UCSD-AML1 (cell line): ENCODE results near the gene DMAC2L.
A peak's percentile ranks its signal among the peaks of the same experiment; 100 is the strongest.

Source experiments
- DNase-seq: peaks from one replicate; lab custom pipeline; 2025; ENCODE audit not compliant: unreplicated experiment; lab: John Stamatoyannopoulos, UW

The DMAC2L gene

DNA sequence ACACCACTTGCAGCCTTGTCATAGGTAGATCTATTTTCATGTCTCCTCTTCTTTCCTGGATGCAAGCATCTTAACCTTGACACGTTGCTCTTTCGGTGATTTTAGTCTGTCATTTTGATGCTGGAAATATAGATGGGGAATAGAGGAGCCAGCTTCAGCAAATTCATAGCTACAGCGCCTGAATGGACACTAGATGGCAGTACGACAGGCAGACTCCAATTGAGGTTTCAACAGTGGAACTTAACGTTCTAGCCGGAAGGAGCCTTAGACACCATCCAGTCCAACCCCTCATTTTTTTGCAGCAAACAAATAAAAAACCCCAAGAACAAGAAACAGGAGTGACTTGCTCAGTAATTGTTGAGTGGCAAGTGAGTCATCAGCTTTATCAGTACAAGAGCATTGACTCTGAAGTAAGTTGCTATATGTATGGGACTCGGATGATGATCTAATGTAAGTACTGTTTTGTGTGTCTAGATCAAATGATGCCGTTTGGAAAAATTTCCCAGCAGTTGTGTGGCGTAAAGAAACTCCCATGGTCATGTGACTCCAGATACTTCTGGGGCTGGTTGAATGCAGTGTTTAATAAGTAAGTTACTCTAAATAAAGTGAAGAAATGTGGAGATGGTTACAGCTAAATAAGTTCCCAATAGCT lies 9.0 kb downstream of the DMAC2L start:
- peak; percentile 28 for DNase-seq

DNA sequence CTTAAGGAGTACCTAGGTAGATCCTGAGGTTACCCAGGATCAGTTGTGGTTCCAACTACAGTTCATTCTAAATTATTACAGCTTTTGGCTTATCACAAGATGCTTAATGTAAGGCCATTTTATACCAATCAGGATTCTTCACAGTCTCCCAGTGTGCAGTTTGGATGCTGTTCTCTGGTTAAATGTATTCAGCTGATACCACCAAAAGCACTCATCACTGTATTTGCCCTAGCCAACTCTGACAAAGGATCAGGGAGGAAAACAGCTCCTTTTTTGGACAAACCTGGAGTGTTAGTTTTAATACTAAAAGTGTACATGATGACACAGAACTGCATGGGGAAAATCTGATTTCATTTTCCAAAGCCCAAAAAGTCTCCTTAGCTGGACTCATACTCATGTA lies 19.5 kb downstream of the DMAC2L start:
- DNase-seq, result no peak

DNA sequence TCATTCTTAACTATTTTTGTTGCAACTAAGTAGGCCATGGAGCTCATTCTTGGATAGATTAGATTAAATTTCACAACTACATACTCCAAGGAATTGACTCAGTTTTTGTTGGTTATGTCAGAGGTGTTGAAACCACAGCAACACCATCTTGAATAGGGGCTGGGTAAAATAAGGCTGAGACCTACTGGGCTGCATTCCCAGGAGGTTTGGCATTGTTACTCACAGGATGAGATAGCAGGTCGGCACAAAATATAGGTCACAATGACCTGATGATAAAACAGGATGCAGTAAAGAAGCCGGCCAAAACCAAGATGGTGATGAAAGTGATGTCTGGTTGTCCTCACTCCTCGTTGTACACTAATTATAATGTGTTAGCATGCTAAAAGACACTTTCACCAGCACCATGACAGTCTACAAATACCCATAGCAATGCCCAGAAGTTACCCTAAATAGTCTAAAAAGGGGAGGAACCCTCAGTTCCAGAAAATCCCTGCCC lies 20.9 kb downstream of the DMAC2L start:
- no peak for DNase-seq

DNA sequence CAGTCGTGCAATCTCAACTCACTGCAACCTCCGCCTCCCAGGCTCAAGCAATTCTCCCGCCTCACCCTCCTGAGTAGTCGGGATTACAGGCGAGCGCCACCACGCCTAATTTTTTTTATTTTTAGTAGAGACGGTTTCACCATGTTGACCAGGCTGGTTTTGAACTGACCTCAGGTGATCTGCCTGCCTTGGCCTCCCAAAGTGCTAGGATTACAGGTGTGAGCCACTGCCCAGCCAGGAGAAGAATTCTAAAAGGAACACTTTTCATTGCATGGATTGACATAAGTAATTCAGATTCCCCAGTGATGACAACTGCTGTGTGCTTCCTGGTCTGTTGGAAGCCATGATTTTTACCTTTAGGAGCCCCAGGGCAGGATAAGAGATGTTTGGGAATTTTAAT lies 22.1 kb downstream of the DMAC2L start:
- no peak for DNase-seq

DNA sequence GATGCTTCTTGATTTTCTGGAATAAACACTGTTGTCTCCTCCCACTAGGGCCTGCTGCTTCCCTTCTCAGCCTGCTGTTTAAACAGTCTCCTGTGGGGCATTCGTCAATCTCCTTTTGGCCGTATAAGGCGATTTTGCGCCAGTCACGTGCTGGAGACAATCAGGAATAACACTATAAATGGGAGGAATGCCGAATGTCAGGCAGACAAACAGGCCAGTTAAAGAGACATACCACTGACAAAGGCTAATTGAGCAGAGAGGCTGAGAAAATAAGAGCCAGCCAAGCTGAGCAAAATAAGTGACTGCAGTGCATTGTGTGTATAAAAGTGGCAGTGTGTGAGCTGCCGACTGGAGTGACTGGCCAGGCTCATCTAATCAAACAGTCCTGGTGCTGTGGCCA lies 23.3 kb downstream of the DMAC2L start:
- no peak for DNase-seq

DNA sequence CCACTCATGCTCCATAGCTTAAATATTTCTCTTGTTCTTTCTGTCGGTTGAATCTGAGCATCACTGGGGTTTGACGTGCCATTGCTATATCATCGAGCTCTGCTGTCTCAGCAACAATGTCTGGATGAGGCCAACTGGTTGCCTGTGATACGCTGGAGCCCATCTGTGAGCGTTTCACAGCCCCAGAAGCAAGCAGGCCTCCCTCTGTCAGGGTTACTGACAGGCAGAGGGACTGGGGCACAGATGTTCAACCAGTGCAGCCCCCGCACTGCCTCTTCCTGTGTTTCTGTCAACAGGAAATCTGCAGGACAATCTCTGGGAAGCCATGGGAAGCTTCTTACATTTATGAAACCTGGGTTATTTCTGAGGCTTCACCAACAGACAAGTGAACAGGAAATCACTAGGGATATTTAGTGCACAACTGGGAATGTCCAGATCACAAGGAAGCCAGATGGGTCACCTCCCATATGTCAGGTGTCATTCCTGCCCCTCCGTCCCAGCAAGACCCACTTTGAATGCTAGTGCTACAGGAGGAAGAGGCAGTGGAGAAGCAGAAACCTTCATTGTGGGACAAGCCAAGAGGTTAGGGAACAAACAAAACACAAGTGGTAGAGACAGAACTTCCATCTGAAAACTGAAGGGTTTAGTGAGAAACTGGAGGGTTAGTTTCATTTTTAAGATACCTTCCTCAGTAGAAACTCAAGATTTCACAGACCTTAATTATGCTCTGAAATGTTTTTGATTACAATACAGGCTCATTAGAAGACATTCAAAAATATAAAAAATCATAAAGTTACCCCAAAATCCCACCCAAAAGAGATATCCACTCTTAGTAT lies 24.1 kb downstream of the DMAC2L start:
- DNase-seq, result peak; percentile 79

DNA sequence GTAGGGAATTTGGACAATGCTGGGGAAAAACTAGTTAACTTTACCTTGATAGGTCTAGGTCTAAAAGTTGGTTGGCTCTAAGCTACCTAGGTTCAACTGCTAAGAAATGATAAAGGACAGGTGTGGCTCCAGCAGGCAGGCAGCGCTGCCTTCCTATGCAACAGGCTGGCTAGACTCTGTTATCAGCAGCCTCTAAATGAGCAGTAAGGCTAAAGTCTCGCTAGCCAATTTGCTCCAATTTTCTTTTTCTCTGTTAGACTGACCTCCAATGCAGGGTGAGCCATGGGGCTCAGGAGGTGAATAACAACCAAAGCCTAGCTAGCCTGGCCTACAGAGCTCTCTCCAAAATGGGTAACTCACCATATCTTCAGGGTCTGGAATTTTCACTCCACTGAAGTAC lies 26.5 kb downstream of the DMAC2L start:
- DNase-seq, result no peak

DNA sequence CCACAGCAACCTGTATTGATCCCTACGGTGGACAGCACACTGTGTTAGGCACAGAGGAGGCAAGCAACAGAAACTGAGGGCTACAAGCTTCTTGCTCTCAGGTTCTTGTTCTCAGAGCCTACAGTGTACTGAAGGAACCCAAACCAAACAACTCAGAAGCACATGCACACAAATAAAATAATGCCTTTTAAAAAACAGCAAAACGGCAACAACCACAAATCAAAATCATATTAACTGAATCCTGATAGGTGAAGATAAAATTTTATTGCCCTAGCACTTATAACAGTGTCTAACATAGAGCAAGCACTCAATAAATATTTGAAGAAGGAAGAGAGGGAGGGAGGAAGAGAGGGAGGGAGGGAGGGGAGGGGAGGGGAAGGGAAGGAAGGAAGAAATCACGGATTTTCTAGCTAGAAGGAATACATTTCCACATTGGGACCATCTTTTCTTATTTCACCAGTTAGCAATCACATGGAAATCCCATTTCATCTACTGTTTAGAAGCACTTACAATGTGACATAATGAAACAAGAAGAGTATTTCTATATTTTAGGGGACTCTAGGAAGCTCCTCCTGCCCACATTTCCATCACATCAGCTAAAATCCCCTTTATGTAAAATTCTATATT lies 27.2 kb downstream of the DMAC2L start:
- no peak for DNase-seq

DNA sequence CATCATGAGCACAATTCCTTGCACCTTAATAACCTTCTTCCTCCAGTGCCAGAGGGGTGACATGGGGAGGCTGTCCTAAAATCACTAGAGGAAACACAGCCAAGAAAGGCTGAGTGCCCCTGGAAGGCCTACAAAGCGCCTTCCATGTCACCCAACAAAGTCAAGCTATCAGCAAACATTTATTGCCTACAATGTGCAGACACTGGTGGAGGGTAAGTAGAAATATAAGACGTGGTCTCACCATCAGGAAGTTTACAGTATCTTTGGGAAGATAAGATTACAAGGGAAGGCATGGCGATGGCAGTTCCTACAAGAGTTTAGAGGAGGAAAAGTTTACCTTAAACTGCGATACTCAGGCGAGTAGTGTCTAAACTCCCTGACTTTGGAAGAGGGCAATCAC lies 27.9 kb downstream of the DMAC2L start:
- no peak for DNase-seq

DNA sequence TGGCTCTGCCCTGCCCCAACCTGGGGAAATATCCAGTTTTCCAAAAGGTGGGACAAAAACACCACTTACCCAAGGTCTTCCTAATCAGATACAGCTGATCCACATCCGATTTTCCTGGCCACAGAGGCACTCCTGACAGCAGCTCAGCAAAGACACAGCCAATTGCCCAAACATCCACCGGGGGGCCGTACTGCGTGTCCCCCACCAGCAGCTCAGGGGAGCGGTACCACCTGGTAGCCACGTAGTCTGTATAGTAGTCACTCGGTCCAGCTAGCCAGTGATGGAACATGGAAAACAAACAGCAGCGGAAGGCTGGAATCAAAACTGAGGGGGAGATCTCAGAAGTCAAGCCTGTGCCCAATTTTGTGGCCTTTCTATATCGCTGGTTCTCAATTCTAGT lies 28.8 kb downstream of the DMAC2L start:
- DNase-seq, result no peak

DNA sequence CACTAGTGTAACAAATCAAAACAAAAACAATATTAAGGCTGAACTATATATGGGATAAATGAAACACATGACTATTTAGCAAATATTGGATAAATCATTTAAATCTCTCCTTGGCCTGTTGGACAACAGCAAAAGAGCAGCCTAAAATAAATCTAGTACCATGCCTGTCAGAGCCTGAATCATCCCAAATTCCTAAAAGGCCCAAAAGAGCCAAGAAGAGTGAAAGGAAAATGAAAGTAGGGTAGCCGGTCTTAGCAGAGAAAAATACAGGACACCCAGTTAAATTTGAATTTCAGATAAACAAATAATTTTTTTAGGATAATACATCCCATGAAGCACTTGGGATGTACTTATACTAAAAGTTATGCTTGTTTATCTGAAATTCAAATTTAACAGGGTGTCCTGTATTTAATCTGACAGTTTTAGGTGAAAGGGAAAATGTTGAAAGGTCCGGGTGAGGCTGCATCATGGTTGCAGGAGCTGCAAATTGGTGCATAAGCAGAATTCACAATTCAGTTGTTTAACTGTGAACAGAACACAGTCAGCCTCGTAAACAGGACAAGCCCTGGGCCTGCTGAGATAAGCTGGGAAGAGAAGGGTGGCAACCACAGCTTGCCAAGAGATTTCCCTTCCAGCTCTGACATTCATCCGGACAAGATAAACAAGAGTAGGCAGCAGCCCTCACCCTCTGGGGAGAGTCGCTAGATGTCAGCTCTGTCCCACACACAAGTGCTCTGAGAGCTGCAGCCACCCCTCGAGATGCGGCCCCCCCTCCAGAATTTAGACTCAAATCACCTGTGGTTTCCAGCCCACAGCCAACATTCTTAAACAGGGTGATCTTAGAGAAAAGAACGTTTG lies 30.3 kb downstream of the DMAC2L start:
- peak; percentile 76 for DNase-seq

DNA sequence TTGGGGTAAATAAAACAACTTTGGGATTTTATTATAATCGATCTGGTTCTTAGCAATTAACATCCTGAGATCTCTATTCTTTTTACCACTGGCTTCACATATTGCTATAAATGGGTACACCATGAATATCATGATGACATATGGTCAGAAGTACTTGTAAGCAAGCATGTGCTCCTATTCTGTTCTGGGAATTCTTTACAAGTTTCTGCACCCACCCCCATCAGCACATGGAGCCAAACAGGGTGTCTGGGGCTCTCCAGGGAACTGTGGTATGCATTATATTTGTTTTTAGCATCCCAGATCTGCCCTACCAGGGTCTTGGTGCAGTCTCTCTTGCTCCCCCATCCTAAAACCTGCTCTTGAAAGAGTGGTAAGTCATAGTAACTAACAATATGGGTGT lies 31.3 kb downstream of the DMAC2L start:
- no peak for DNase-seq

DNA sequence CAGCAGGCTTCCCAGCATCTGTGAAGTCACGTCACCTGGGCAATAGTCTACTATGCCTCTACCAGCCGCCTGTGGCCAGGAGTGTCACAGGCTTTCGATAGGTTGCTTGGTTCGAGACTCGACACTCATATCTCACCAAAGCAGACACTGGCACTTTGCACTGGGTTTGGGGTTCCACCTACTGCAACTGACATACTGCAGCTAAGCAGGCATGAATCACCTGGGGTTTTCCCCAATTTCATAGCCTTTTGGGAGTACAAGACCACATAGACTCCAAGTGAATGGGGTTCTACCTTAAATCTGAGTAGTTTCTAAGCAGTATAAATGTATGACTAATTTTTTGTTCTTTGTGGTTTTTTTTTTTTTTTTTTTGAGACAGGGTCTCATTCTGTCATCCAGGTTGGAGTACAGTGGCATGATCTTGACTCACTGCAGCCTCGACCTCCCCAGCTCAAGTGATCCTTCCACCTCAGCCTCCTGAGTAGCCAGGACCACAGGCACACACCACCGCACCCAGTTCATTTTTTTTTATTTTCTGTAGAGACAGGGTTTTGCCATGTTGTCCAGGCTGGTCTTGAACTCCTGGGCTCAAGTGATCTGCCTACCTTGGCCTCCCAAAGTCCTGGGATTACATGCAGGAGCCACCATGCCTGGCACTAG lies 32.1 kb downstream of the DMAC2L start:
- DNase-seq, result no peak

DNA sequence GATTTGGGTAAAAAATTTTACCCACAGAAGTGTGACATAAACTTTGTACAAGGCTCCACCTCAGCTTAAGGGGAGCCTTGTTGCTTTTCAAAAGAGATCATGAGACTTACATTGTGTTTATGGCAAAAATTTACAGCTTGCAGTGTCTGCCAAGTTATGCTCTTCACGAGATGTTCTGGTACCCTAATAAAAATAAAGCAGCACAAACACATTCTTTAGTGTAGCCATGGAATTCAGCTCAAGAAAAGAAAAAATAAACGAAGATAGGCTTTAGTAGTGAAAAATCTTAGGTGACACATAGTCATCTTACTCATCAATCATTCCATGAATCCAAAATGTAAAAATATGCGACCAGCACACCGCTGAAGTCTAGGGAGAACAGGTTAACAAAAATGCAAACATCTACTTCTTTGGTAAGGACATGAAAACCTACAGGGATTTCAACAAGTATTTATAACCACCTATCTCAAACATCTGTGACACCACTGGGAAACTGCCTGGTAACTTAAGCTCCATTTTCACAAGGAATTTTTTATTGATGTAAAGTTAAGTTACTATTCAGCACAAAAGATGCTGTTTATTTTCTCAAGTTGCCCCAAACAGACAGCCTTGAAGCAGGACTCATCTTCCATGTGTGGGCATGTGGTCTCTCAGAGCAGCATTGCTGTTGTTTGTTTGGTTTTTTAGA lies 32.9 kb downstream of the DMAC2L start:
- DNase-seq, result no peak

DNA sequence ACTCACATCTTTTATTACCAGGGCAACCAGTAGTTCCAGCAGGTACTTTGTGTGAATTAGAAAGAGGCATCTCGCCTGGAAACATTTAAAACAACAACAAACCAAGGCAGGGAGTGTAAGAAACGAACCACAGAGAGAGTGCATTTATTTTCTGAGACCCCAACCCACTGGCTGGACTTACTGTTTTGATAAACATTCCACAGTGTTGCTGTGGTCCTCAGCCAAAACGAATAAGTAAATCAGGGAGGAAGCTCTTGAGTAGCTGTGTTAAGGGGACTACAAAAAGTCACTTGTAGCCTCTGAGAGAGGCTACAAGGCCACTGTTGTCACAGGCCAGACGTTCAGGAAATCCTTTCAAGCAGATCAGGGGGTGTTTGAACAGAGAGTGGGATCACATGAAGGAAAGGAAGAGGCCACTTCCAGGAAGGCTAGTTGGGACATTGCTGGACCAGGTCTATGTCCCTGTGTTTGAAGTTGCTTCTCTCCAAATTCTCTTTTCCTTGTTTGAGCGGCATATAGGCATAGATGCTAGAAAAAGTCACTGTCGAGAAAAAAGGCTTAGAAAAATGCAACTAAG lies 33.8 kb downstream of the DMAC2L start:
- DNase-seq, result peak; percentile 18

DNA sequence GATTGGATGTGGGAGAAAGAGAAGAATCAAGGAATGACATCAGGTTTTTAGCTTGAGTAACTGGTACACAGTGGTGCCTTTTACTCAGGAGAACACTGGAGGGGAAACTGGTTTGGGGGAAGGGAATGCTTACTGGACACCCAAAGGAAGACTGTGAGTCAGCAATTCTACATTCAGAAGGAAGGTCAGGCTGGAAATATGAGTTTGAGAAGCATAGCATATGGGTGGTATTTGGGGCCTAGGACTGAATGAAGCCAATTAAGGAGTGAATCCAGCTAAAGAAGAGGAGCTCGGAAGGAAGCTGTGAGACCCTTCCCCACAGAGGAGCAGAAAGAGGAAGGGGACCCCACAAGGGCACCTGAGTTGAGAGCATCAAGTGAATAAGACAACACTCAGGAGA lies 35.4 kb downstream of the DMAC2L start:
- DNase-seq, result peak; percentile 13

DNA sequence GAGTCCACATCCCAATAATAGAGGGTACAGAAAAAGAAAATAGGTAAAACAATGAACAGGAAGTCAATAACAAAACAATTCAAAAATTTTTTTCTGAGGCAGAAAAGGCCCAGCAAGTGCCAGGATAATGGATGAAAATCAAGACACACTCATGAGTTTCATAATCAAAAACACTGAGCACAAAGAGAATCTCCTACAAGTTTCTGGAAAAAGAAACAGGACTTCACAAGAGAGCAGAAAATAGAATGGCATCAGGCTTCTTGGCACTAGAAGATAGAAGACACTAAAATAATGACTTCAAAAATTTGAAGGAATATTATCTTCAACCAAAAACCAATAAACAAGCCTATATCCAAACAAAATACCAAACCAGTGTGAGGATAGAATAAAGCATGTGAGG lies 36.8 kb downstream of the DMAC2L start:
- no peak for DNase-seq

DNA sequence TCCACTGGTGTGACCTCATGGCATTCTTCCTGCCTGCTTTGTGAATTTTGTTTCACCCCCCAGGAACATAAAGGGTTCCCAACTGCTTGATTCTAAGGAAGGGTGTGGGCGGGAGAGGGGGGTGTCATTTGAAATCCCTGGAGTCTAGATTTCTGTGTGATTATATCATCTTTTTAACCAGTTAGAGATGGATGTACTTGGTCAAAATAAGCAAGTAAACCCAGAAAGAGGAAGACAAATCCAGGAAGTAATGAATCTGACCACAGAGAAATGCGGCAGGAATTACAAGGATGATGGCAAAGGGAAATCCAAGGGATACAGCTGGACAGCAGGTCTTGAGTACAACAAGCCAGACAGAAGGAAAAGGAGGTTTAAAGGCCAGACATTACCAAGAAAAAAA lies 38.9 kb downstream of the DMAC2L start:
- DNase-seq, result no peak

DNA sequence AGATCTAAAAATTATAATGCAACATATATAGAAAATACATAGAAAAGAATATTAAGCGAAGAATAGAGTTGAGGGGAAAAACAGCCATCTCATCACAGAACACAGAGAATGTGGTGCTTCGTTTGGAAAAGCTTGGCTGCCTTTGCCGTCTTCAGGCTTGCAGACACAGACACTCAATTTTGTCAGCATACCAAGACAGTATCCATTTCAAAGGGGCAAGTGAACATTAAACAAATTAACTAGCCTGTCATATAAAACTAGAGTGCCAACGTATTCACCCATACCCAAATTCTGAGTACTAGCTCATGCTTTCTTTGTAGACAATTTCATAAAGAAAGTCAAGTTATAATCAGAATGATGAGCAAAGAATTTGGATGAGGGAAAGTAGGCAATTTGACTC lies 40.5 kb downstream of the DMAC2L start:
- DNase-seq, result no peak

DNA sequence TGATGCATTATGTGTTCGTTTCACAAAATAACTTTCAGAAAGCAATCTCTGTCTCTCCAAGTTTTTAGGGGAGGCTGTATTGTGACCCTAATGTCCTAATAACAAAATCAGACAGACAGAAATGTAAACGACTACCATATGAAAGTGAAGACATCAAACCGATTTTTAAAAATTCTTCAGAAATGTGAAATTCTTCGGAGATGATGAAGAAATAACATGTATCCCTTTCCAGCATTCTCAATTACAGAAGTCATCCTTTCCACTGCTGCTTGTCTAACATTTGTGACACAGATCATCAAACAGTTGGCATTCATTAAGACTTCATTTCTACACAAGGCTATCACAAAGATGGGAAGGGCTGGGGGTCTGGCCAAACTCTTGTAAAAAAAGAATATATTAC lies 41.0 kb downstream of the DMAC2L start:
- no peak for DNase-seq
